ENCODE measurements around the gene TMEM61. TPM values are rescaled to one million over a fixed set of nuclear protein-coding genes. Genes with fewer than 3 reads are reported as not detected.
A peak's percentile ranks its signal among the peaks of the same experiment; 100 is the strongest.

The TMEM61 gene
- total and polyA plus RNA-seq, 8 donors, result 0.55 to 130 (median 1.6) TPM; not detected in 1

- H3K27ac ChIP-seq, result no peak overlapping the region
- intact Hi-C loops (cut with DNase I; ENCODE audit: low total_unique reads), result no loop called here
- TF ChIP-seq CTCF (IDR thresholded peaks at IDR 0.05), result no peak
- no peak for TF ChIP-seq POLR2AphosphoS5 (IDR thresholded peaks at IDR 0.05)
- no peak for TF ChIP-seq EP300 (IDR thresholded peaks at IDR 0.05)
- TF ChIP-seq POLR2A (IDR thresholded peaks at IDR 0.05), result no peak
- no peak overlapping the region for H3K4me3 ChIP-seq
- H3K9me3 ChIP-seq, result no peaks in the 10 kb centered on the region
- no peak for DNase-seq
- no peaks in the 10 kb centered on the region for H3K36me3 ChIP-seq
- 36 to 96% (median 55%) methylated on average over 4 to 5 of the region's 5 CpGs for WGBS, 5 donors
- H3K27me3 ChIP-seq, result peaks cover 0 to 31% (median 10%) of the 10 kb centered on the region in 3 donors
- peaks cover 11 to 64% (median 26%) of the 10 kb centered on the region in 4 donors for H3K4me1 ChIP-seq
Observed at GRCh38 chr1:54979327-54979891, 1.0 kb upstream of the TMEM61 start.

GRCh38 chr1:54980046-54980527 lies 341 bp upstream of the TMEM61 start:
- no peak for DNase-seq
- Histone ChIP-seq H3K4me1 (peaks cover 11 to 64% (median 26%) of the 10 kb centered on the region in 4 donors), H3K27me3 (peaks cover 0 to 31% (median 10%) of the 10 kb centered on the region in 3 donors), H3K9me3 (no peaks in the 10 kb centered on the region), H3K27ac (peak overlapping the region; percentile 28 to 82 (median 58)), H3K4me3 (peak overlapping the region; percentile 44 to 69 (median 63)), H3K36me3 (no peaks in the 10 kb centered on the region)
- intact Hi-C loops (cut with DNase I; ENCODE audit: low total_unique reads), result no loop called here
- TF ChIP-seq CTCF (IDR thresholded peaks at IDR 0.05) (no peak), POLR2A (IDR thresholded peaks at IDR 0.05) (no peak), EP300 (IDR thresholded peaks at IDR 0.05) (no peak), POLR2AphosphoS5 (IDR thresholded peaks at IDR 0.05) (no peak)
- 16 to 34% (median 19%) methylated on average over 14 to 25 of the region's 25 CpGs for WGBS, 5 donors

GRCh38 chr1:54981466-54981865 lies 1.0 kb downstream of the TMEM61 start:
- Histone ChIP-seq H3K9me3 (no peaks in the 10 kb centered on the region), H3K27me3 (peaks cover 0 to 37% (median 10%) of the 10 kb centered on the region in 3 donors), H3K4me1 (peaks cover 10 to 53% (median 26%) of the 10 kb centered on the region in 4 donors), H3K36me3 (no peaks in the 10 kb centered on the region), H3K4me3 (peak overlapping the region; percentile 44 to 69 (median 63)), H3K27ac (peak overlapping the region in 1 of 5 donors; percentile 82)
- intact Hi-C loops (cut with DNase I; ENCODE audit: low total_unique reads), result no loop called here
- no peak for DNase-seq
- 89 to 92% (median 91%) methylated on average over 8 of the region's 8 CpGs for WGBS, 5 donors
- TF ChIP-seq CTCF (IDR thresholded peaks at IDR 0.05) (no peak), EP300 (IDR thresholded peaks at IDR 0.05) (no peak), POLR2A (IDR thresholded peaks at IDR 0.05) (no peak), POLR2AphosphoS5 (IDR thresholded peaks at IDR 0.05) (no peak)

GRCh38 chr1:54982739-54983138 lies 2.3 kb downstream of the TMEM61 start:
- TF ChIP-seq POLR2A (IDR thresholded peaks at IDR 0.05), result no peak
- TF ChIP-seq POLR2AphosphoS5 (IDR thresholded peaks at IDR 0.05), result no peak
- no peak for TF ChIP-seq CTCF (IDR thresholded peaks at IDR 0.05)
- Histone ChIP-seq H3K27me3 (peaks cover 0 to 37% (median 10%) of the 10 kb centered on the region in 3 donors), H3K36me3 (no peaks in the 10 kb centered on the region), H3K4me3 (no peak overlapping the region), H3K4me1 (peaks cover 0 to 45% (median 22%) of the 10 kb centered on the region in 4 donors), H3K9me3 (no peaks in the 10 kb centered on the region), H3K27ac (no peak overlapping the region)
- intact Hi-C loops (cut with DNase I; ENCODE audit: low total_unique reads), result no loop called here
- DNase-seq, result peak in 1 of 2 donors; percentile 62

Data from stomach (tissue), 9 donors.